ENCODE results near the gene ADAM22. TPM values are rescaled to one million over a fixed set of nuclear protein-coding genes. Genes with fewer than 3 reads are reported as not detected.

ADAM22 gene
- total RNA-seq, 1 experiment from 2014 or later, result 3.9 TPM

DNA sequence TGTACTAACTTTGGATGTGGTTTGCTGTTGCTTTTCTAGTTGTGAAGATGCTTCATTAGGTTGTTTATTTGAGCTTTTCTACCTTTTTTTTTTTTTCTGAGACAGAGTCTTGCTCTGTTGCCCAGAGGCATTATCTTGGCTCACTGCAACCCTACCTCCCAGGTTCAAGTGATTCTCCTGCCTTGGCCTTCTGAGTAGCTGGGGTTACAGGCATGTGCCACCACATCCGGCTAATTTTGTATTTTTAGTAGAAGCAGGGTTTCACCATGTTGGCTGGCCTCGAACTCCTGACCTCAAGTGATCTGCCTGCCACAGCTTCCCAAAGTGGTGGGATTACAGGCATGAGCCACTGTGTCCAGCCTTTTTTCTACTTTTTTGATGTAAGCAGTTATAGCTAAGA, 93.7 kb downstream of the ADAM22 start:
- in situ Hi-C loops (cut with HindIII; ENCODE audit: low sequenced_read_pairs), result no loop called here
- no peak for DNase-seq (ENCODE audit: low spot score)

- in situ Hi-C loops (cut with HindIII; ENCODE audit: low sequenced_read_pairs), result no loop called here
Measured at GRCh38 chr7:88034083-88034695, 100.1 kb downstream of the ADAM22 start.

DNA sequence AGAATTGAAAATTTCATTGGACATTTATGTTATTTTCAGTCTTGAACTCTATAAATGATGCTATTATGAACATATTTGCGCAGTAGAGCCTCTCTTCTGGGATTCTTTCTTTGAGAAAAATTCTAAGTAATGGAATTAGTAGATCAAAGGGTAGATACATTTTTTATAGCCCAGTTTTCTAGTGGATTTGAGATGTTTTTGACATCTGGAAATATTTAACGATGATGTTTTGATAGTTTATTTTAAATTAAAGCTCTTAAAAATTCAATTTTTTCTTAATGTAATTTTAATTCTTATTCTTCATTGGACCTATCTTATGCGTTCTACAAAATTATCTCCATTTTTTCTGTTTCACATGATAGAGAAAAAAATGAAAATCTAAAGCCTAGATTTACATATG, 103.0 kb downstream of the ADAM22 start:
- in situ Hi-C loops (cut with HindIII; ENCODE audit: low sequenced_read_pairs), result no loop called here
- no peak for DNase-seq (ENCODE audit: low spot score)

More at GRCh38 chr7:88034083-88034695, 100.1 kb downstream of the ADAM22 start:
- peak; percentile 56 for DNase-seq (ENCODE audit: low spot score)

DNA sequence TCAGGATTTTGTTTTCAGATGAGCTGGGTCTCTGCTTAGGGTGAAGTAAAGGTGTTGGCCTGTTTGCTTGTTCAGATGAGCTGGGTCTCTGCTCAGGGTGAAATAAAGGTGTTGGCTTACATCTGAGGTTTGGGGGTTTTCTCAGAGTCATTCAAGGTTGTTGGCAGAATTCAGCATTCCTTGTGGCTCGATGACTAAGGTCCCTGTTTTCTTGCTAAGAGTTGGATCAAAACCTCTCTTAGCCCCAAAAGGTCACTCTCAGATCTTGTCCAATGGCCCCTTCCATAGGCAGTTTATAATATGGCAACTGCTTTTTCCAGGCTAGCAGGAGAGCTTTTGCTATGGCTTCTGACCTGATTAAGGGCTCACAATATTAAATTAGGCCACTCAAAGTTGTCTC, 106.6 kb downstream of the ADAM22 start:
- in situ Hi-C loops (cut with HindIII; ENCODE audit: low sequenced_read_pairs), result no loop called here
- DNase-seq (ENCODE audit: low spot score), result no peak

GRCh38 chr7:88041583-88041982, 107.5 kb downstream of the ADAM22 start:
- in situ Hi-C loops (cut with HindIII; ENCODE audit: low sequenced_read_pairs), result no loop called here

GRCh38 chr7:88042157-88042556, 108.1 kb downstream of the ADAM22 start:
- DNase-seq (ENCODE audit: low spot score), result no peak
- in situ Hi-C loops (cut with HindIII; ENCODE audit: low sequenced_read_pairs), result no loop called here

More at GRCh38 chr7:88041583-88041982, 107.5 kb downstream of the ADAM22 start:
- no peak for DNase-seq (ENCODE audit: low spot score)

GRCh38 chr7:88042803-88043202, 108.8 kb downstream of the ADAM22 start:
- no peak for DNase-seq (ENCODE audit: low spot score)
- in situ Hi-C loops (cut with HindIII; ENCODE audit: low sequenced_read_pairs), result no loop called here

- DNase-seq (ENCODE audit: low spot score), result no peak
- in situ Hi-C loops (cut with HindIII; ENCODE audit: low sequenced_read_pairs), result no loop called here
Measured at GRCh38 chr7:88044069-88044468, 110.0 kb downstream of the ADAM22 start.

DNA sequence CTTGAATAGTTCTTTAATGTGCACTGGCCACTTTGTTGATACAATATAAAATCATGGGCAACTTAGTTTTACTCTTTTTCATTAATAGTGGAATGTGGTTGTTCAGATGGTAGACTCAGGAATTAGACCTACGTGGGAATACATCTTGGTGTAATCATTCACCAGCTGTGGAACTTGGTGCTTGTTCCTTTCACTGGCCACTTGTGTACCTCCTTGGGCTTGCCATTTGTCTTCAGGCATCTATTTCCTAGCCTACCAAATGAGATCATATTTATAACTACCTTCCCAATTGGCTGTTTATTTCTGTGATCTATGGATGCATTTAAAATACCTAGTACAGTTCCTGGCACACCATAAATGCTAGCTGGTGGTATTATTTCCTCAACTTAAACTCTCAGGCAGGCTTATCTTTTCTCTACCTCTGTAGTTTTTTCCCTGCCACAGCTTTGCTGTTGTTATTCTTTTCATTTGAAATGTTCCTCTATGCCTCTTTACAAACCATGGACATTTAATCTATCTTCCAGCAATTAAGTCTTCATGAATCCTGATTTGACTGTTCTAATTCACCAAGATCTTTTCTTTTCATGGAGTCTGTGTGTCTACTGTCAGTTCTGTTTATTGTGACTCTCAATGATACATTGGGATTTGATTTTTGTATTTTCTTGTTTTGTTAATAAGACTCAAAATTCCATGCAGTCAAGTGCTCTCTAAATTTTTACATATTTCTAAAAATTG, 113.0 kb downstream of the ADAM22 start:
- in situ Hi-C loops (cut with HindIII; ENCODE audit: low sequenced_read_pairs), result no loop called here
- peak; percentile 52 for DNase-seq (ENCODE audit: low spot score)

GRCh38 chr7:88057655-88058054, 123.6 kb downstream of the ADAM22 start:
- DNase-seq (ENCODE audit: low spot score), result peak; percentile 50
- in situ Hi-C loops (cut with HindIII; ENCODE audit: low sequenced_read_pairs), result loop anchor here (5.0 kb wide), 1 partner anchor 35 kb away; no protein-coding TSS in a partner anchor

GRCh38 chr7:88062238-88062637, 128.2 kb downstream of the ADAM22 start:
- in situ Hi-C loops (cut with HindIII; ENCODE audit: low sequenced_read_pairs), result no loop called here

GRCh38 chr7:88069093-88069492, 135.0 kb downstream of the ADAM22 start:
- in situ Hi-C loops (cut with HindIII; ENCODE audit: low sequenced_read_pairs), result no loop called here
- DNase-seq (ENCODE audit: low spot score), result no peak

More at GRCh38 chr7:88062238-88062637, 128.2 kb downstream of the ADAM22 start:
- no peak for DNase-seq (ENCODE audit: low spot score)

DNA sequence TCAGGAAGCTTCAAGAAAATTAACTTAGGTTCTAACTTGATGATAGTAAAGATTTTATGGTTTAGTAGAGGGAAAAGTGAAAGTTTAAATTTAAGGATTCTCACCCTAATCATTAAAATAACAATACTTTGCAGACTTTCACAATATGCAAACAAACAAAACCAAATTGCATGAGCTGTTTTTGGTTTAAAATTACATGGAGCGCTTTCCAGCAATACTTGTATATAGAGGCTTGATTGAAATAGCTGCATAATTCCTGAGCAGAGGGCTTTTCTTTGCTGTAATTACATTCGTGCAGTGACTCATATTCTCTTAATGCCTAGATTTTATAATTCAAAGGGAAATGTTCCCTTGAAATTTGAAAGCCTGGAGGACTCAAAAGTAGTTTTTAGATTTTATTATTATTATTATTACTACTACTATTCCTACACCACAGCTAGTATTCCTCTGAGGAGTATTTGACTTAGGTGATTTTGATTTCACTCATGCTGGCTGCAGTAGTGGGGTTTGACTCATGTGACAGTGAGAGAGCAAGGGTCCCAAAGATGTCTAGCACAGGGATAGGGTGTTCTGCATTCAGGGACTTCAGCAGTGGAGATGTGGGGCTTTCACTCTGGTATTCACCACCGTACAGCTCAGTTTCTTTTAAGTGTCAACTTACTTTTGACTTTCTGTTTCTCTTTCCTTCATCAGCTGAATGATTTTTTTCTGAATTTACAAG, 138.1 kb downstream of the ADAM22 start:
- in situ Hi-C loops (cut with HindIII; ENCODE audit: low sequenced_read_pairs), result no loop called here
- peak; percentile 11 for DNase-seq (ENCODE audit: low spot score)

DNA sequence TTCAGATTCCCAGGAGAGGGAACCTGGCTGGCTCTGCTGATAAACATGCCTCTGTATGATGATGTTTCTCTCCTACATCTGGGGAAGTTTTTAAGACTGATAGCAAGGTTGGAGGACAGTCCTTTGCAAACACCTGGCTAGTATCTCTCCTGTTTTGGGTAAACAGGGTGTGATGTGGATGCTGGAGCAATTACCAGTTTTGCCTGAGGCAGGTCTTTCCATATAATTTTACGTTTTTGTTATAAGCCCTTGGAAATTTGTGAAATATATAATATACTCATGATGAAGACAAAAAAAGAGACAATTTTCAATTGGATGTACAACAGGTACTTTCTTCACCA, 138.6 kb downstream of the ADAM22 start:
- no peak for DNase-seq (ENCODE audit: low spot score)
- in situ Hi-C loops (cut with HindIII; ENCODE audit: low sequenced_read_pairs), result no loop called here

DNA sequence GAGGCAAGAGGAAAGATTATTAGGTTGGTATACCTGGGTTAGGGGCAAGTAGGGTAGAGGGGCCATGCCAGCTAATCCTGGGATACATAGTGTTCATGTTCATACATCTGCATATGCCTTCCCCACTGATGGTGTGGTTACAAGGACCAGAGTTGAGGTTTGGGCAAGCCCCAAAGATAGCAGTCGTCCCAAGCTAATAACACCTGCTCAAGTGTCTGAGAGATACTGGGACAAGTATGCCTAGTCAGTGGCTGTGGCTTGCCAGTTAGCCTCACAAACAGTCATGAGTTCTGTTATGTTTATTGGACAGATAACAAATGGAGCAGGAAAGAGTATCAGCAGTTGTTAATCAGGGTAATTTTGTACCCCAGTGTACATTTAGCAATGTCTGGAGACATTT, 139.6 kb downstream of the ADAM22 start:
- in situ Hi-C loops (cut with HindIII; ENCODE audit: low sequenced_read_pairs), result no loop called here
- DNase-seq (ENCODE audit: low spot score), result peak; percentile 44

DNA sequence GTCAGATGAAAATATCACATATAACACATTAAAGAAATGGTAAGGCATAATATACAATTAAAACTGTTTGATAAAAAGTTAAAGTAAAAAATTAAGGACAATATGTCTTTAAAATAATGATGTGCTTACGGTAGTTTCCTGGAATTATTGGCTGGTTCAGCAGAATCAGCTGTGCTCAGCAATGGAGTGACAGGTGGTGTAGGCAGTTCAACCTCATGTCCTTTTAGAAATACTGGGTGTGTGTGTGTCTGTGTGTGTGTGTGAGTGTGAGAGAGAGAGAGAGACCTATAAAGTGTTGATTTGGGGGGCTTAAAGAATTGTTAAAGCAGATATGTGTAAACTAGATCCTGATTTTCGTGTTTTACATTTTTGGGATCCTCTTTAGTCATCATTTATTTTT, 141.2 kb downstream of the ADAM22 start:
- in situ Hi-C loops (cut with HindIII; ENCODE audit: low sequenced_read_pairs), result no loop called here
- peak; percentile 65 for DNase-seq (ENCODE audit: low spot score)

DNA sequence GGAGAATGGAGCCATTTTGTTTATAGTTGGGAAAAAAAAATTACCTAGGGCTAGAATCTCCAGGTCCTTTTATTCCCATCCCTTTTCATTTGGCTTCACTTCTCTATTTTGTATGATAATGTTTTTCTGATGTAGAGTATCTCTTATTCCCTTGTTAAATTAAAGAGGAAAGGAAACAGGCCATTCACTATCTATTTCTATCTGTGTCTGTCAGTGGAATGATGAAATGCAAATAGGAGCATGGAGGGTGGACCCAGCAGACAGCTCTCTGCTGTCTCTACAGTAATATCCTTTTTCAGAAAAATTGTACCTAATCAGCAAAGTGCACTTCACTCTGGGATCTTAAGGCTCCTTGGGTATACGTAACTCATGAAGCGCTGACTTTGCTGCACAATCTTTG, 149.8 kb downstream of the ADAM22 start:
- in situ Hi-C loops (cut with HindIII; ENCODE audit: low sequenced_read_pairs), result no loop called here
- DNase-seq (ENCODE audit: low spot score), result no peak

DNA sequence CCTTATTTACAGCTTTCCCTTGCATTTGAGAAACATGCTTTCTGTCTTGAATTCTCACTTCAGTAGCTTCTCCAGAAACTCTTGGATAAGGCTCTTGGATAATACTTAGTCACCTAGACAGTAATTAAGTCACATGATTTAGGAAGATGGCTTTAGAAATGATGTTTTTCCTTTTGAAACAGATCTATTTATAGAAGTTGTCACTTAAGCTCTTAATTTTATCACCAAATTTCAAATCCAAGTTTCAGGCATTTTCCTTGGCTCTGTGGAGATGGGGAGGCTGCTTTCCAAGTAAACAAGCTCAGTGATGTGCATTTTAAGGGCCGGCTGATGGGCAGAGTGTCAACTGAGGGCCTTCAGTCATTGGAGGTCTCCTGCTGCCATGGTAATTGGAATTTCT, 155.5 kb downstream of the ADAM22 start:
- DNase-seq (ENCODE audit: low spot score), result peak; percentile 89
- in situ Hi-C loops (cut with HindIII; ENCODE audit: low sequenced_read_pairs), result no loop called here

GRCh38 chr7:88090240-88090639, 156.2 kb downstream of the ADAM22 start:
- peak; percentile 62 for DNase-seq (ENCODE audit: low spot score)
- in situ Hi-C loops (cut with HindIII; ENCODE audit: low sequenced_read_pairs), result loop anchor here (5.0 kb wide), 1 partner anchor 33 kb away; no protein-coding TSS in a partner anchor

- peak; percentile 66 for DNase-seq (ENCODE audit: low spot score)
- in situ Hi-C loops (cut with HindIII; ENCODE audit: low sequenced_read_pairs), result loop anchor here (5.0 kb wide), 1 partner anchor 33 kb away; no protein-coding TSS in a partner anchor
Measured at GRCh38 chr7:88090671-88091070, 156.6 kb downstream of the ADAM22 start.
